Osteocyte (in vitro differentiated cells): ENCODE measurements around the gene SACM1L. TPM values are rescaled to one million over a fixed set of nuclear protein-coding genes. Genes with fewer than 3 reads are reported as not detected.
"Not testable (repeated sequence)": the region's sequence is repeated elsewhere in the genome, so short reads cannot be mapped to it uniquely, and the experiment has no call there.

ENCODE experiments used
- DNase-seq: peaks from one replicate; pipeline ENCODE4 v3.0.0; 2021; ENCODE audit warnings: mixed read lengths; ENCODE audit not compliant: unreplicated experiment; ENCODE audit errors: extremely low spot score
- H3K27ac Mint-ChIP-seq: one replicate; pipeline ENCODE4 v1.8.0; 2021; ENCODE audit warnings: mild to moderate bottlenecking, mixed read lengths; ENCODE audit not compliant: unreplicated experiment
- H3K27me3 Mint-ChIP-seq: one replicate; pipeline ENCODE4 v1.8.0; 2021; ENCODE audit warnings: mixed read lengths; ENCODE audit not compliant: unreplicated experiment
- H3K36me3 Mint-ChIP-seq: one replicate; pipeline ENCODE4 v1.8.0; 2021; ENCODE audit warnings: mixed read lengths; ENCODE audit not compliant: unreplicated experiment
- H3K4me1 Mint-ChIP-seq: one replicate; pipeline ENCODE4 v1.8.0; 2021; ENCODE audit warnings: mixed read lengths; ENCODE audit not compliant: unreplicated experiment
- H3K4me3 Mint-ChIP-seq: one replicate; pipeline ENCODE4 v1.8.0; 2021; ENCODE audit warnings: mild to moderate bottlenecking, moderate library complexity, mixed read lengths; ENCODE audit not compliant: unreplicated experiment
- H3K9me3 Mint-ChIP-seq: one replicate; pipeline ENCODE4 v1.8.0; 2021; ENCODE audit warnings: mixed read lengths; ENCODE audit not compliant: unreplicated experiment
- total RNA-seq: library from RNA; stranded (reverse); gene quantifications from 2 replicates; pipeline ENCODE4 v1.2.1, GENCODE V29; 2021
- TF ChIP-seq, protein P1 (sequence below): fragments of 200-600 bp; sonication (generic); IDR thresholded peaks from 2 replicates; pipeline ENCODE4 v1.5.0; 2021; ENCODE audit warnings: antibody characterized with exemption, mild to moderate bottlenecking, moderate library complexity

The SACM1L gene
- total RNA-seq, 1 donor from 2014 or later, result 38.3 TPM

DNA sequence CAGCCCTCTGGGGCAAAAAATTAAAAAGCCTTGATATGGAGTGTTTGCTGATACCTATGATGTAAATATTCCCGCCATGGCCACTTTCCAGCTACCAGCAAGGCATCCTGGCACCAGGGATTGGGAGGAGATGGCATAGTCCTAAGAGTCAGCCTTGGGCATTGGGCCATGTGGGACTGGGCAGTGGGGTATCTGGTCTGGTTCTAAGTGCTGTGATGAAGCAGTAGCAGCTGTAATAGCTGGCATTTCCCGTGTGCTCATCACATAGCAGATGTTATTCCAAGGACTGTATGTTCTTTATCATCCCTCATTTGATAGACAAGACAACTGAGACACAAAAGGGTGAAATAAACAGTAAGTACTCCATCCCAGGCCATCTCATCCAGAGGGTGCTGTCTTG, 6.9 kb upstream of the SACM1L start:
- TF ChIP-seq, protein P1, sequence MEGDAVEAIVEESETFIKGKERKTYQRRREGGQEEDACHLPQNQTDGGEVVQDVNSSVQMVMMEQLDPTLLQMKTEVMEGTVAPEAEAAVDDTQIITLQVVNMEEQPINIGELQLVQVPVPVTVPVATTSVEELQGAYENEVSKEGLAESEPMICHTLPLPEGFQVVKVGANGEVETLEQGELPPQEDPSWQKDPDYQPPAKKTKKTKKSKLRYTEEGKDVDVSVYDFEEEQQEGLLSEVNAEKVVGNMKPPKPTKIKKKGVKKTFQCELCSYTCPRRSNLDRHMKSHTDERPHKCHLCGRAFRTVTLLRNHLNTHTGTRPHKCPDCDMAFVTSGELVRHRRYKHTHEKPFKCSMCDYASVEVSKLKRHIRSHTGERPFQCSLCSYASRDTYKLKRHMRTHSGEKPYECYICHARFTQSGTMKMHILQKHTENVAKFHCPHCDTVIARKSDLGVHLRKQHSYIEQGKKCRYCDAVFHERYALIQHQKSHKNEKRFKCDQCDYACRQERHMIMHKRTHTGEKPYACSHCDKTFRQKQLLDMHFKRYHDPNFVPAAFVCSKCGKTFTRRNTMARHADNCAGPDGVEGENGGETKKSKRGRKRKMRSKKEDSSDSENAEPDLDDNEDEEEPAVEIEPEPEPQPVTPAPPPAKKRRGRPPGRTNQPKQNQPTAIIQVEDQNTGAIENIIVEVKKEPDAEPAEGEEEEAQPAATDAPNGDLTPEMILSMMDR, result no peak
- no peaks in the 10 kb centered on the region for H3K9me3 Mint-ChIP-seq
- DNase-seq, result no peak
- H3K4me1 Mint-ChIP-seq, result peaks cover 5% of the 10 kb centered on the region
- no peak overlapping the region for H3K27ac Mint-ChIP-seq
- H3K4me3 Mint-ChIP-seq, result no peak overlapping the region
- H3K27me3 Mint-ChIP-seq, result no peaks in the 10 kb centered on the region
- H3K36me3 Mint-ChIP-seq, result peaks cover 8% of the 10 kb centered on the region

DNA sequence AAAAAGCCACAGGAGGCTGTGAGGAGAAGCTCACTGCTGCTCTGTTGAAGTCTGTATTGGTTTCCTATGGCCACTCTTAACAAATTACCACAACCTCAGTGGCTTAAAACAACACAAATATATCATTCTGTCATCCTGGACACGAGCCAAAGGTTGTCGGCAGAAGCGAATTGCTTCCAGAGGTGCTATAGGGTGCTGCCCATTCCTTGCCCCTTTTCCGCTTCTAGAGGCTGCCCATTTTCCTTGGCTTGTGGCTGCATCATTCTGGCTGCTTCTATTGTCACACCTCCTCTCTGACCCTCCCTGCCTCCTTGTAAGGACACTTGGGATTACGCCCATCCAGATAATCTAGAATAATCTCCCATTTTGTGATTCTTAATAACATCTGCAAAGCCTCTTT, 6.4 kb upstream of the SACM1L start:
- DNase-seq, result no peak
- Mint-ChIP-seq H3K27ac (no peak overlapping the region), H3K9me3 (no peaks in the 10 kb centered on the region), H3K4me3 (no peak overlapping the region), H3K36me3 (peaks cover 5% of the 10 kb centered on the region), H3K4me1 (peaks cover under 1% of the 10 kb centered on the region), H3K27me3 (no peaks in the 10 kb centered on the region)
- TF ChIP-seq, protein P1, result no peak

DNA sequence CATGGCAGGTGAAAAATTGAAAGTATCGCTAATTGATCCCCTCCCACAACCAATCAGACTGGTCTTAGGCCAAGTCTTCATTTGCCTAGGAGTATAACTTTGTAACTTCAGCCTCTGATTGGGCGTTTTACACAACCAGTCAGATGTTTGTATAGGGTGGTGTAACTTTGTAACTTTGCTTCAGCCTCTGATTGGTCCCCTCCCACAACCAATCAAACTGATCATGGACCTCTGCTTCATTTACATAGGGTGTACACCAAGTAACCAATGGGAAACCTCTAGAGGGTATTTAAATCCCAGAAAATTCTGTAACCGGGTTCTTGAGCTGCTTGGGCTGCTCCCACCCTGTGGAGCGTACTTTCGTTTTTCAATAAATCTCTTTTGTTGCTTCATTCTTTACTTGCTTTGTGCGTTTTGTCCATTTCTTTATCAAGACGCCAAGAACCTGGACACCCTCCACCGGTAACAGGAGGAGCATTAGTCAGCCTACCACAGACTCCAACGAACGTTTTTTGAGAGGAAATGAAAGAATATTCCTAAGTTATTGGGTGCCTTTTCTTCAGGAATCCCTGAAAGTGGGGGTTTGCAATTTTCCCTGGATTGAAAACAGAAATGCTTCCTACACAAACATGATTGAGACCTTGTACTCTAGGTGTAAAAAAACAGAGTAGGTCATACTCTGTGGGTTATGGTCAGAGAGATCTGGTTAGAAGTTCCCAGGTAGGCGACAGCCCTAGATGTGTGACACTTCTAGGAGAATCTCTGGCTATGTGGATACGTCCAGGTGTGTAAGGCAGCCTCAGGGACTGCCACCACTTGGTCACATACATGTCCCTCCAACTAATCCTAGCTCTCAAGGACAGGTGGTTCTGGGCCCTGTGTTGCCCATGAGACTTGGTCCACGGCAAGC, 5.5 kb upstream of the SACM1L start:
- H3K36me3 Mint-ChIP-seq, result peaks cover 5% of the 10 kb centered on the region
- H3K27me3 Mint-ChIP-seq, result no peaks in the 10 kb centered on the region
- H3K4me3 Mint-ChIP-seq, result no peak overlapping the region
- TF ChIP-seq, protein P1, result no peak
- H3K27ac Mint-ChIP-seq, result no peak overlapping the region
- H3K4me1 Mint-ChIP-seq, result peaks cover 5% of the 10 kb centered on the region
- no peaks in the 10 kb centered on the region for H3K9me3 Mint-ChIP-seq
- DNase-seq, result no peak

DNA sequence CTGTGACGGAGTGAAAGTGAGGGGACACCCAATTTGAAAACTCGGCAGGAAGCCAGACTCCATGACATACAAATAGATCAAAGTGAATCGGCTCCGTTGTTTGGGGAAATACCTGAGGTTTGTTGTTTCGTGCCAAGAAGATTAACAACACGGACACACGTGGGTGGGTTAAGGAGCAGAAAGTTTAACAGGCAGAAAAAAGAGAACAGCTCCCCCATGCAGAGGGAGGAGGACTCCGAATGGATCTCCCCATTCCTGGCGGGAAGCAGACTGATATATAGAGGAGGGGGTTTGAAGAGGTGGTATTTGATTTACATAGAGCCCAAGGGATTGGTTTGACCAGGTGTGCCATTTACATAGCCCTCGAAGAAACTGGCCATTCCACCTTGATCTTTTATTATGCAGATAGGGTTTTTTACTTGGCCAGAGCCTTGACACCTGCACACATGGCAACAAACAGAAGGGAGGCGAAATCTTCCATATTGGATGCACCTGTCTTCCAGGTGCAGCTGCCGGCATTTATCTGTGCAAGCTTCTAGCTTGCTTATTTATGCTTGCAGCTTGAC, 4.8 kb upstream of the SACM1L start:
- H3K27me3 Mint-ChIP-seq, result no peaks in the 10 kb centered on the region
- H3K36me3 Mint-ChIP-seq, result peaks cover 5% of the 10 kb centered on the region
- no peak for DNase-seq
- peaks cover 5% of the 10 kb centered on the region for H3K4me1 Mint-ChIP-seq
- H3K4me3 Mint-ChIP-seq, result no peak overlapping the region
- no peaks in the 10 kb centered on the region for H3K9me3 Mint-ChIP-seq
- TF ChIP-seq, protein P1, result no peak
- no peak overlapping the region for H3K27ac Mint-ChIP-seq

DNA sequence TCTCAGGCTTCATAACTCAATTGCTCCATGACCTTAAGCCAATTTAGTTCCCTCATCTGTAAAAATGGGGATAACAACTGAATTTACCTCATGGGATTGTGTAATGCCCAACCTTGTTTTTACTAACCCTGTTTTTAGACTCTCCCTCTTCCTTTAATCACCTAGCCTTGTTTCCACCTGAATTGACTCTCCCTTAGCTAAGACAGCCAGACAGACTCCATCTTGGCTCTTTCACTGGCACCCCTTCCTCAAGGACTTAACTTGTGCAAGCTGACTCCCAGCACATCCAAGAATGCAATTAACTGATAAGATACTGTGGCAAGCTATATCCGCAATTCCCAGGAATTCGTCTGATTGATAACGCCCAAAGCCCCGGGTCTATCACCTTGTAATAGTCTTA, 3.5 kb upstream of the SACM1L start:
- not testable (repeated sequence) for DNase-seq

More for the DNA sequence above, 3.5 kb upstream of the SACM1L start:
- not testable (repeated sequence) for H3K27ac Mint-ChIP-seq, H3K36me3 Mint-ChIP-seq, H3K27me3 Mint-ChIP-seq, H3K9me3 Mint-ChIP-seq, H3K4me3 Mint-ChIP-seq
- peaks cover 13% of the 10 kb centered on the region for H3K4me1 Mint-ChIP-seq
